ENCODE results near the gene ATXN7.

DNA sequence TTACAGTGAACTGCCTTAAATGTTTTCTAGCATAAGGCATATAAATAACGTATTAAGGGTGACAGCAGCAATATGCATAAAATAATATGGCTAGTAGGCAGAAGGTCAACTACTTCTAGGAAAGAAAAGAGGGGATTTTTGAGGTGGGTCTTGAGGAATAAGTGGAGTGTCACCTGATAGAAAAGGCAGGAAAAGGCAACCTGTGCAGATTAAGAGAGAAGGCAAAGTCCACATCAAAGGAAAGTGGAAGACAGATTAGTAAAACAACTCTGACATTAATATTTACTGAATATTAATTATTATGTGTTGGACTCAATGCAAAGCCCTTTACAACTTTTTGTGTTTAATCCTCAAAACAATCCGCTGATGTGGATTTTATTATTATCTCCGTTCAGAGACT, 2.9 kb upstream of the ATXN7 start:
- TF ChIP-seq, protein P1, sequence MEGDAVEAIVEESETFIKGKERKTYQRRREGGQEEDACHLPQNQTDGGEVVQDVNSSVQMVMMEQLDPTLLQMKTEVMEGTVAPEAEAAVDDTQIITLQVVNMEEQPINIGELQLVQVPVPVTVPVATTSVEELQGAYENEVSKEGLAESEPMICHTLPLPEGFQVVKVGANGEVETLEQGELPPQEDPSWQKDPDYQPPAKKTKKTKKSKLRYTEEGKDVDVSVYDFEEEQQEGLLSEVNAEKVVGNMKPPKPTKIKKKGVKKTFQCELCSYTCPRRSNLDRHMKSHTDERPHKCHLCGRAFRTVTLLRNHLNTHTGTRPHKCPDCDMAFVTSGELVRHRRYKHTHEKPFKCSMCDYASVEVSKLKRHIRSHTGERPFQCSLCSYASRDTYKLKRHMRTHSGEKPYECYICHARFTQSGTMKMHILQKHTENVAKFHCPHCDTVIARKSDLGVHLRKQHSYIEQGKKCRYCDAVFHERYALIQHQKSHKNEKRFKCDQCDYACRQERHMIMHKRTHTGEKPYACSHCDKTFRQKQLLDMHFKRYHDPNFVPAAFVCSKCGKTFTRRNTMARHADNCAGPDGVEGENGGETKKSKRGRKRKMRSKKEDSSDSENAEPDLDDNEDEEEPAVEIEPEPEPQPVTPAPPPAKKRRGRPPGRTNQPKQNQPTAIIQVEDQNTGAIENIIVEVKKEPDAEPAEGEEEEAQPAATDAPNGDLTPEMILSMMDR (conservative IDR thresholded peaks at IDR 0.05; ENCODE audit: low read length), result no peak
- no peak for TF ChIP-seq EZH2phosphoT487 (IDR thresholded peaks at IDR 0.05; ENCODE audit: borderline replicate concordance)

Data from Loucy (cell line).